Loucy (cell line): ENCODE data around the gene ABCF2.

Experiments used
- H2AFZ ChIP-seq: fragments of 200-600 bp; sonication (generic); 2 replicates; pipeline ENCODE4 v1.6.0; 2016; ENCODE audit warnings: antibody characterized with exemption, mild to moderate bottlenecking, low read length, moderate library complexity
- H3F3A ChIP-seq: fragments of 200-600 bp; 2 replicates; pipeline ENCODE4 v1.6.0; 2016; ENCODE audit warnings: antibody characterized with exemption, low read depth, mild to moderate bottlenecking
- H3K27me3 ChIP-seq: fragments of 200-600 bp; sonication (generic); 2 replicates; pipeline ENCODE4 v1.6.1; 2014; ENCODE audit warnings: low read length, mild to moderate bottlenecking; ENCODE audit not compliant: insufficient read depth, poor library complexity, severe bottlenecking
- H3K36me3 ChIP-seq: fragments of 200-600 bp; sonication (generic); 2 replicates; pipeline ENCODE4 v1.6.1; 2016; ENCODE audit warnings: low read length; ENCODE audit not compliant: insufficient read depth
- H3K4me1 ChIP-seq: fragments of 200-600 bp; sonication (generic); 2 replicates; pipeline ENCODE4 v1.5.1; 2014; ENCODE audit warnings: low read length, mild to moderate bottlenecking; ENCODE audit not compliant: insufficient read depth, poor library complexity, severe bottlenecking
- H3K4me2 ChIP-seq: fragments of 200-600 bp; sonication (generic); 2 replicates; pipeline ENCODE4 v1.6.0; 2014; ENCODE audit warnings: antibody characterized with exemption, low read length, low read depth, mild to moderate bottlenecking; ENCODE audit not compliant: poor library complexity, severe bottlenecking
- H3K4me3 ChIP-seq: fragments of 200-600 bp; sonication (generic); 2 replicates; pipeline ENCODE4 v1.5.1; 2014; ENCODE audit warnings: low read length, mild to moderate bottlenecking, mixed read lengths; ENCODE audit not compliant: poor library complexity, severe bottlenecking
- H3K79me2 ChIP-seq: fragments of 200-600 bp; sonication (generic); 2 replicates; pipeline ENCODE4 v1.6.1; 2014; ENCODE audit warnings: low read length; ENCODE audit not compliant: insufficient read depth
- H3K9ac ChIP-seq: fragments of 200-600 bp; sonication (generic); 2 replicates; pipeline ENCODE4 v1.6.0; 2014; ENCODE audit warnings: mild to moderate bottlenecking, low read depth, low read length, moderate library complexity; ENCODE audit not compliant: poor library complexity, severe bottlenecking
- H3K9me2 ChIP-seq: fragments of 200-600 bp; sonication (generic); replicated peaks from 2 replicates; pipeline ENCODE4 v1.6.1; 2016; ENCODE audit warnings: low read depth, low read length, mixed read lengths
- H3K9me3 ChIP-seq: fragments of 200-600 bp; sonication (generic); 2 replicates; pipeline ENCODE4 v1.6.1; 2014; ENCODE audit warnings: mild to moderate bottlenecking, antibody characterized with exemption, low read length, low read depth; ENCODE audit not compliant: insufficient read depth
- H4K20me1 ChIP-seq: fragments of 200-600 bp; sonication (generic); 2 replicates; pipeline ENCODE4 v1.6.0; 2014; ENCODE audit warnings: antibody characterized with exemption, low read length, mild to moderate bottlenecking; ENCODE audit not compliant: insufficient read depth, poor library complexity, severe bottlenecking
- EZH2phosphoT487 ChIP-seq: fragments of 200-600 bp; IDR thresholded peaks from 2 replicates; pipeline ENCODE4 v1.6.1; 2018; ENCODE audit warnings: antibody characterized with exemption, mild to moderate bottlenecking, moderate library complexity, borderline replicate concordance
- TF ChIP-seq, protein P1 (sequence below): fragments of 200-600 bp; sonication (generic); conservative IDR thresholded peaks from 2 replicates; pipeline ENCODE4 v1.5.1; 2014; ENCODE audit warnings: mild to moderate bottlenecking, antibody characterized with exemption, low read length

The ABCF2 gene

DNA sequence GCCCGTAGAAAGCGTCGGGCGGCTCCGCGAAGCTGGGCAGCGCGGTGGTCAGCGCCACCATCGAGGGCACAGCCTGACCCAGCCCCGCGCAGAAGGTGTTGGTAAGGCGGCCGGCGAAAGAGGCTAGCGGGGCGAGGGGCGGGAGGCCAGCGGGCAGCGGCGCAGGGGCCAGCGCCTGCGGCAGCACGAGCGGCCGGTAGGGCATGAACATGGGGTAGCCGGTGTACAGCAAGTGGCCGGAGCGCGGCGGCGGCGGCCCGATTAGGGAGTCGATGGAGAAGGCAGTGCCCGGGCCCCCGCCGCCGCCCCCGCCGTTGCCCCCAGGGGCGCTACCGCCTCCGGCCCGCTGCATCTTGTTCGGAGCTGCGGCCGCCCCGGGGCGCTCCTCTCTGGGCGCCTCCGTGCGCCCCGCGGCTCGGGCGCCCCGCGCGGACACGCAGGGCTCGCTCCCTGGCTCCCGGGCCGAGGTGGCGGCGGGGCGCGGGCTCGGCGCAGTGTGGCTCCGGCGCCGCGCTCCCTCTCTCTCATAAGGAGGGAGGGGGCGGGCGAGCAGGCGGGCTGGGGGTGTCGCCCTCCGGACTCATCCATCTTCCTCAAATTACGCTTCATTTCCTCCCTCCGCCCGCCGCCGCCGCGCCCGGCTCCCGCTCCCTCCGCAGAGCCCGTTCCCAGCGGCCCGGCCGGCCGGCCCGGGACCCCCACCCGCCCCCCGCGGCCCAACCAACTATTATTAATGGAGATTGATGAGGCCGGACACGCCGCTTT is 59.6 kb downstream of the ABCF2 start, which contains the start of gene GBX1:
GBX1 (minus strand) TSS at position 498 of the 765 bp plus-strand sequence; CDS start at position 352, 146 bp downstream.
- no peaks in the 10 kb centered on the region for H3K4me1 ChIP-seq

DNA sequence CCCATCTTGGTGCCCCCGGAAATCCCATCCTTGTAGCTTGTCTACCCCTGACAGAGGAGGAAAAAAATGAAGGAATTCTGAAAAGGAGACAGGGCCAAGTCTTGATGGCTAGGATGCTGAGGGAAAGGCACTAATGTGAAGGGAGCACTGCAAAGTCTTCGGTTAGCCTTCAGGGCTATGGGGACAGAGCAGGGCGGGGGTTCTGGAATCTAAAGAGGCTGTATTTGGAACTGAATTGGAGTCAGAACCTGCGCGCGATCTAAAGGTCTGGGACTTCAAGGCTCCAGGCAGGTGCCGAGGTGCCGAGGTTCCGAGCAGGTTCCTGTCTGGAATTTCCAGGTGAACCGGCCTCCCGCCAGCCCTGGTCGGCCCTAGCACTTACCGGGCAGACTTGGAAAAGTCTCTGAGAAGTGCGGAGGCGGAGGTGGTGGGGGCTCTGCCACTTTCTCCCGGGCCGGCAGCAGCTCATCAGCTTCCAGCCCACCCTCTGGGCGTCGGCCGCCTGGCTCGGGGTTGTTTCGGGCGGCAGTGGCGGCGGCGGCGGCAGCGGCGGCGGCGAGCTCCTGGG is 60.3 kb downstream of the ABCF2 start:
- Histone ChIP-seq H3K4me1 (no peaks in the 10 kb centered on the region), H4K20me1 (no peaks in the 10 kb centered on the region), H3K4me3 (no peak overlapping the region), H3K9me3 (no peaks in the 10 kb centered on the region), H3K9ac (no peak overlapping the region), H3F3A (no peaks in the 10 kb centered on the region), H3K4me2 (no peak overlapping the region), H3K9me2 (no peaks in the 10 kb centered on the region), H3K36me3 (no peaks in the 10 kb centered on the region), H3K27me3 (no peaks in the 10 kb centered on the region), H2AFZ (no peak overlapping the region), H3K79me2 (no peaks in the 10 kb centered on the region)
- TF ChIP-seq, protein P1, sequence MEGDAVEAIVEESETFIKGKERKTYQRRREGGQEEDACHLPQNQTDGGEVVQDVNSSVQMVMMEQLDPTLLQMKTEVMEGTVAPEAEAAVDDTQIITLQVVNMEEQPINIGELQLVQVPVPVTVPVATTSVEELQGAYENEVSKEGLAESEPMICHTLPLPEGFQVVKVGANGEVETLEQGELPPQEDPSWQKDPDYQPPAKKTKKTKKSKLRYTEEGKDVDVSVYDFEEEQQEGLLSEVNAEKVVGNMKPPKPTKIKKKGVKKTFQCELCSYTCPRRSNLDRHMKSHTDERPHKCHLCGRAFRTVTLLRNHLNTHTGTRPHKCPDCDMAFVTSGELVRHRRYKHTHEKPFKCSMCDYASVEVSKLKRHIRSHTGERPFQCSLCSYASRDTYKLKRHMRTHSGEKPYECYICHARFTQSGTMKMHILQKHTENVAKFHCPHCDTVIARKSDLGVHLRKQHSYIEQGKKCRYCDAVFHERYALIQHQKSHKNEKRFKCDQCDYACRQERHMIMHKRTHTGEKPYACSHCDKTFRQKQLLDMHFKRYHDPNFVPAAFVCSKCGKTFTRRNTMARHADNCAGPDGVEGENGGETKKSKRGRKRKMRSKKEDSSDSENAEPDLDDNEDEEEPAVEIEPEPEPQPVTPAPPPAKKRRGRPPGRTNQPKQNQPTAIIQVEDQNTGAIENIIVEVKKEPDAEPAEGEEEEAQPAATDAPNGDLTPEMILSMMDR = no peak
- no peak for TF ChIP-seq EZH2phosphoT487

More for the DNA sequence above, 59.6 kb downstream of the ABCF2 start, which contains the start of gene GBX1:
- Histone ChIP-seq H3K9ac (no peak within 1 kb of the TSS), H3K27me3 (no peaks in the 10 kb centered on the region), H3K9me2 (no peaks in the 10 kb centered on the region), H3K4me3 (no peak within 1 kb of the TSS), H4K20me1 (no peaks in the 10 kb centered on the region), H3K36me3 (no peaks in the 10 kb centered on the region), H3K79me2 (no peaks in the 10 kb centered on the region), H3K4me2 (no peak within 1 kb of the TSS), H3F3A (no peaks in the 10 kb centered on the region), H3K9me3 (no peaks in the 10 kb centered on the region), H2AFZ (no peak within 1 kb of the TSS)
- TF ChIP-seq, protein P1 = no peak
- TF ChIP-seq EZH2phosphoT487 = no peak
